Progenitor cell of endocrine pancreas (in vitro differentiated cells): Measurements from ENCODE around the gene VPS8. TPM values are rescaled to one million over a fixed set of nuclear protein-coding genes. Genes with fewer than 3 reads are reported as not detected.
A peak's percentile ranks its signal among the peaks of the same experiment; 100 is the strongest.

Experiments used
- DNase-seq: peaks from one replicate; pipeline ENCODE4 v3.0.0; 2021; ENCODE audit warnings: low spot score; ENCODE audit not compliant: unreplicated experiment
- H3K27ac Mint-ChIP-seq: 2 replicates; pipeline ENCODE4 v1.8.0; 2021; ENCODE audit warnings: mild to moderate bottlenecking, moderate library complexity, mixed read lengths
- H3K27me3 Mint-ChIP-seq: 2 replicates; pipeline ENCODE4 v1.8.0; 2021; ENCODE audit warnings: mixed read lengths
- H3K36me3 Mint-ChIP-seq: 2 replicates; pipeline ENCODE4 v1.8.0; 2022; ENCODE audit warnings: mixed read lengths; ENCODE audit not compliant: insufficient read depth
- H3K4me1 Mint-ChIP-seq: 2 replicates; pipeline ENCODE4 v1.8.0; 2021; ENCODE audit warnings: low read depth, mixed read lengths
- H3K4me3 Mint-ChIP-seq: 2 replicates; pipeline ENCODE4 v1.8.0; 2021; ENCODE audit warnings: low read depth, mild to moderate bottlenecking, moderate library complexity, mixed read lengths
- H3K9me3 Mint-ChIP-seq: 2 replicates; pipeline ENCODE4 v1.8.0; 2021; ENCODE audit warnings: low read depth, mixed read lengths
- CTCF ChIP-seq: fragments of 200-600 bp; sonication (generic); IDR thresholded peaks from one replicate; pipeline ENCODE4 v1.5.0; 2021; ENCODE audit warnings: antibody characterized with exemption, mild to moderate bottlenecking; ENCODE audit not compliant: unreplicated experiment
- total RNA-seq: library from RNA; stranded (reverse); gene quantifications from 2 replicates; pipeline ENCODE4 v1.2.1, GENCODE V29; 2021

The VPS8 gene
- total RNA-seq, 1 donor from 2014 or later = 89.4 TPM

GRCh38 chr3:185070491-185071286 is 258.7 kb downstream of the VPS8 start:
- TF ChIP-seq CTCF = peak; percentile 45
- no peak overlapping the region for H3K4me3 Mint-ChIP-seq
- peaks cover 6% of the 10 kb centered on the region for H3K4me1 Mint-ChIP-seq
- no peaks in the 10 kb centered on the region for H3K9me3 Mint-ChIP-seq
- H3K27me3 Mint-ChIP-seq = no peaks in the 10 kb centered on the region
- no peak for DNase-seq
- H3K27ac Mint-ChIP-seq = no peak overlapping the region
- H3K36me3 Mint-ChIP-seq = no peaks in the 10 kb centered on the region

GRCh38 chr3:185071287-185071800 is 259.4 kb downstream of the VPS8 start:
- TF ChIP-seq CTCF = no peak
- H3K27ac Mint-ChIP-seq = no peak overlapping the region
- no peak overlapping the region for H3K4me3 Mint-ChIP-seq
- H3K9me3 Mint-ChIP-seq = no peaks in the 10 kb centered on the region
- no peak for DNase-seq
- no peaks in the 10 kb centered on the region for H3K36me3 Mint-ChIP-seq
- peaks cover 6% of the 10 kb centered on the region for H3K4me1 Mint-ChIP-seq
- H3K27me3 Mint-ChIP-seq = no peaks in the 10 kb centered on the region

- Mint-ChIP-seq H3K36me3 (no peaks in the 10 kb centered on the region), H3K4me3 (no peak overlapping the region)
Observed at GRCh38 chr3:185075547-185075946, 263.6 kb downstream of the VPS8 start.

DNA sequence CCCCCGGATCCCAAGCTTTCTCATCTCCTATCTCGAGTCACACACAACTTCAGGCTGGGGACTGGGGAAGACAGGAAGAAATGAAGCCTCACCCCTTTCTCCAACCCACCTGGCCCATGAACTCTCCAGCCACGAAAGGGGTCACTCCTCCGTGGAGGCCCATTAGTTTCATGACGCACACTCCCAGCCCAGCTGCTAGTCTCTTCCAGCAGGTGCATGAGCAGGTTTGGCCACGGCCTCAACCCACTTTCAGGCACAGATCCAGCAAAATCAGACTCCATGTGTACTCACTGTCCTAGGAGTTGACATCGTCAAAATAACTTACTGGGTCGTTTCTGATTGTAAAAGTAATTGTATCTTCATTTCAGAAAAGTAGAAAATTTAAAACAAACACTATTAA is 264.3 kb downstream of the VPS8 start:
- H3K27ac Mint-ChIP-seq = no peak overlapping the region
- no peak for TF ChIP-seq CTCF
- H3K4me3 Mint-ChIP-seq = no peak overlapping the region
- no peaks in the 10 kb centered on the region for H3K27me3 Mint-ChIP-seq
- no peak for DNase-seq
- H3K9me3 Mint-ChIP-seq = no peaks in the 10 kb centered on the region
- H3K4me1 Mint-ChIP-seq = peaks cover 5% of the 10 kb centered on the region
- H3K36me3 Mint-ChIP-seq = no peaks in the 10 kb centered on the region

More at GRCh38 chr3:185075547-185075946, 263.6 kb downstream of the VPS8 start:
- Mint-ChIP-seq H3K27me3 (no peaks in the 10 kb centered on the region), H3K27ac (no peak overlapping the region), H3K9me3 (no peaks in the 10 kb centered on the region), H3K4me1 (peaks cover 6% of the 10 kb centered on the region)
- DNase-seq = no peak
- no peak for TF ChIP-seq CTCF

DNA sequence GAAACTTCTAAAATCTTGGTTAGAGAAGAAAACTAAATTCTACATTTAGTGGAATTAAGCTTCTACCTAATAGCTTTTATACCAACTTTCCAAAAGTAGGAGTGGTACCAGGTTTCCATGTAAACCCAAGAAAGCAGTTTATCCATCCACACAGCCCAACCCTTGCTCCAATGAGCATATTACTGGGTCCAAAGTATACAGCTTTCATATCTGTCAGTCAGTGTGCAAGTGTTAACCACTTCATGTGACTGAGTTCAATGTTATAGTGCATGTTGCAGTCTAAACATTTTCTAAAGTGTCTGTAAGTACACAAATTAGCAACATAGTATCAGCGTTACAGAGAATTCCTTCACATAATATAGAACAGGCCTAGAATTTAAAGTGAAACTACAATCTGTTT is 267.7 kb downstream of the VPS8 start:
- Mint-ChIP-seq H3K36me3 (no peaks in the 10 kb centered on the region), H3K9me3 (no peaks in the 10 kb centered on the region), H3K4me3 (no peak overlapping the region), H3K4me1 (peaks cover under 1% of the 10 kb centered on the region), H3K27me3 (no peaks in the 10 kb centered on the region), H3K27ac (no peak overlapping the region)
- DNase-seq = no peak
- no peak for TF ChIP-seq CTCF
